HepG2 (cell line): ENCODE measurements around the gene C5. TPM values are rescaled to one million over a fixed set of nuclear protein-coding genes. Genes with fewer than 3 reads are reported as not detected.

Experiments used
- ARID4A ChIP-seq: sonication (generic); formaldehyde crosslinking; IDR thresholded peaks from 2 replicates; pipeline ENCODE4 v1.5.0; 2020; ENCODE audit warnings: mild to moderate bottlenecking, missing genetic modification reagents, borderline replicate concordance
- ASH2L ChIP-seq: fragments of 300-600, 200-600 bp; sonication (generic); IDR thresholded peaks from 2 replicates; pipeline ENCODE4 v1.7.0; 2017; ENCODE audit warnings: low read depth, mild to moderate bottlenecking, moderate library complexity, mixed read lengths, low read length; ENCODE audit not compliant: insufficient read length
- GATA4 ChIP-seq: sonication (generic); IDR thresholded peaks from 2 replicates; pipeline ENCODE4 v1.6.1; 2016; ENCODE audit warnings: antibody characterized with exemption, low read depth, borderline replicate concordance
- GATAD2A ChIP-seq: IDR thresholded peaks from 2 replicates; pipeline ENCODE4 v1.6.1; 2016
- KAT7 ChIP-seq: IDR thresholded peaks from 2 replicates; pipeline ENCODE4 v1.6.1; 2018; ENCODE audit warnings: borderline replicate concordance, missing compliant biosample characterization
- KDM5A ChIP-seq: fragments of 200-600 bp; sonication (generic); IDR thresholded peaks from 2 replicates; pipeline ENCODE4 v1.7.0; 2018; ENCODE audit warnings: antibody characterized with exemption, mild to moderate bottlenecking, low read length, borderline replicate concordance
- LCORL ChIP-seq, 2 experiments: fragments of 450-650 bp in 1 of 2; sonication (generic) in 1 of 2; formaldehyde crosslinking in 1 of 2; IDR thresholded peaks; 2 replicates each; pipeline versions ENCODE4 v1.5.0 to v1.6.1; 2017 to 2020; ENCODE audit warnings: antibody characterized with exemption in 1 of 2, missing genetic modification reagents in 1 of 2
- NCOR1 ChIP-seq: fragments of 200-600 bp; sonication (generic); IDR thresholded peaks from 2 replicates; pipeline ENCODE4 v1.7.0; 2017; ENCODE audit warnings: antibody characterized with exemption, low read length, borderline replicate concordance
- U2AF2 ChIP-seq: fragments of 200-400 bp; formaldehyde crosslinking; IDR thresholded peaks from 2 replicates; pipeline ENCODE4 v1.6.1; 2017; ENCODE audit warnings: low read depth, mild to moderate bottlenecking, low read length
- ZNF446 ChIP-seq: sonication (generic); formaldehyde crosslinking; IDR thresholded peaks from 2 replicates; pipeline ENCODE4 v1.5.0; 2020; ENCODE audit warnings: mild to moderate bottlenecking, missing genetic modification reagents
- ZNF792 ChIP-seq: IDR thresholded peaks from 2 replicates; pipeline ENCODE4 v1.6.1; 2016
- polyA plus RNA-seq, 8 experiments: library from polyadenylated mRNA; depleted of rRNA in 3 of 8; stranded (reverse) in 7 of 8; unstranded in 1 of 8; fragments of >200 nt; fragmentation: Illumina TruSeq in 4 of 8; extraction: Trizol in 4 of 8; gene quantifications; 2 replicates each; pipeline versions ENCODE4 v1.2.1 to v1.2.3, GENCODE V29; 2011 to 2016; ENCODE audit warnings: low read depth in 4 of 8, missing spikeins in 1 of 8, mixed read lengths in 1 of 8; ENCODE audit not compliant: insufficient read depth in 1 of 8
- total RNA-seq, 5 experiments: library from RNA; depleted of rRNA; stranded (reverse); fragments of >200 nt; fragmentation: Illumina TruSeq; extraction: Trizol; gene quantifications; 2 replicates each; pipeline ENCODE4 v1.2.3, GENCODE V29; 2016; ENCODE audit warnings: low read depth in 1 of 5
- TF ChIP-seq, protein P1 (sequence below): IDR thresholded peaks from 2 replicates; pipeline ENCODE4 v1.6.1; 2012; ENCODE audit warnings: low read depth, low read length, improper control_type of control experiment
- TF ChIP-seq, protein P2 (sequence below): sonication (generic); formaldehyde crosslinking; IDR thresholded peaks from 2 replicates; pipeline ENCODE4 v1.4.0; 2020; ENCODE audit warnings: missing genetic modification reagents
- TF ChIP-seq, protein P3 (sequence below): sonication (generic); formaldehyde crosslinking; IDR thresholded peaks from 2 replicates; pipeline ENCODE4 v1.8.0; 2022; ENCODE audit warnings: mild to moderate bottlenecking, missing genetic modification reagents; ENCODE audit not compliant: insufficient replicate concordance
- TF ChIP-seq, protein P4 (sequence below): sonication (generic); formaldehyde crosslinking; IDR thresholded peaks from 2 replicates; pipeline ENCODE4 v1.4.0; 2020; ENCODE audit warnings: missing genetic modification reagents

The C5 gene
- total and polyA plus RNA-seq, 2 of the 13 experiments (the other 11 are each of a cell fraction or from before 2014, with no cell fraction given) = 57.6 to 192 TPM

DNA sequence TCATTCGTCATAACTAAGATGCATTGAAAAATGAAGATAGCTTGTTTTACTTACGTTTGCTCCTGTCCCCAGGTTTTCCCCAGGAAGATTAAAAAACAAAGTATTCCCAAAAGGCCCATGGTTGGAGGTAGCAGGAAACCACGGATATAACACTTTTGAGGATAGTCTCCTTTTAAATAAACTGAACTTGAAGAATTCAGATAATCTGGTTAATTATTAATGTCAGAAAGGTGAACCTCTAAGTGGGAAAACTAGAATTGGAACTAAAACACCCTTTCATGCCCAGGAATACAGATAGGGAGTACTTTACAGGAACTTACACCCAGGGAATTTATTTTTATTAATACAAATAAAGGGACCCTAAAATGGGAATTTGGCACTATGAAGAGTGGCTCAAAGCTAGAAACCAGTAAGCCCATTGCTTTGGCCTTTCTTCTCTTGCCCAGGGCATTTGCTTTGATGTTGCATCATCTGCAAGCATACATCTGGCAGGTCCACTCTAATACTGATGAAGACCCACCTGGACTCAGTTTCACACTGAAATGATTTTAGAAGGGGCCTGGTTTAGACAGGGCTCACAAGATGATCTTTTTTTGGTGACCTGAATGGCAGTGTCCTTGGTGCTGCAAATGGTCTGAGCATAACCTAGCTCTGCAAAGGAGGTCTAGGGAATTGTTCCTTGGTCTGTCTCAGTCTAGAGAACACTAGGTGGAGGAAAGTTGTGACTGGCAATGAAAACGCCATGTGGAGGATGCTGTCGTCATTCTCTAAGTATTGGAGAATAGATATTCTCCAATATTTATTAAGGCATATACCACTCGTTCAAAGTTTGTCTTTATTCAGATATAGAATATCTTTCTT is at the start of gene C5 (continued):
- TF ChIP-seq ARID4A (peak; percentile 21; the same call in 1 of the 2 replicates), GATA4 (peak; percentile 41; the same call in 1 of the 2 replicates), ZNF446 (CRISPR knock-in tag) (no peak), KDM5A (peak; percentile 29; the same call in 1 of the 2 replicates), KAT7 (CRISPR knock-in tag) (no peak; the same call in 1 of the 2 replicates), ZNF792 (CRISPR knock-in tag) (no peak), NCOR1 (peak; percentile 32; the same call in 1 of the 2 replicates), U2AF2 (no peak), GATAD2A (CRISPR knock-in tag) (peak; percentile 84), LCORL (IDR thresholded peaks at IDR 0.05) (no peak), LCORL (CRISPR knock-in tag; IDR thresholded peaks at IDR 0.05) (0 out of 2 replicates have a peak, but pooled peaks have one; percentile 15), ASH2L (peak; percentile 79)
- TF ChIP-seq, protein P1, sequence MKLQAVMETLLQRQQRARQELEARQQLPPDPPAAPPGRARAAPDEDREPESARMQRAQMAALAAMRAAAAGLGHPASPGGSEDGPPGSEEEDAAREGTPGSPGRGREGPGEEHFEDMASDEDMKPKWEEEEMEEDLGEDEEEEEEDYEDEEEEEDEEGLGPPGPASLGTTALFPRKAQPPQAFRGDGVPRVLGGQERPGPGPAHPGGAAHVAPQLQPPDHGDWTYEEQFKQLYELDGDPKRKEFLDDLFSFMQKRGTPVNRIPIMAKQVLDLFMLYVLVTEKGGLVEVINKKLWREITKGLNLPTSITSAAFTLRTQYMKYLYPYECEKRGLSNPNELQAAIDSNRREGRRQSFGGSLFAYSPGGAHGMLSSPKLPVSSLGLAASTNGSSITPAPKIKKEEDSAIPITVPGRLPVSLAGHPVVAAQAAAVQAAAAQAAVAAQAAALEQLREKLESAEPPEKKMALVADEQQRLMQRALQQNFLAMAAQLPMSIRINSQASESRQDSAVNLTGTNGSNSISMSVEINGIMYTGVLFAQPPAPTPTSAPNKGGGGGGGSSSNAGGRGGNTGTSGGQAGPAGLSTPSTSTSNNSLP = peak; percentile 50; the same call in 1 of the 2 replicates
- TF ChIP-seq, protein P2, sequence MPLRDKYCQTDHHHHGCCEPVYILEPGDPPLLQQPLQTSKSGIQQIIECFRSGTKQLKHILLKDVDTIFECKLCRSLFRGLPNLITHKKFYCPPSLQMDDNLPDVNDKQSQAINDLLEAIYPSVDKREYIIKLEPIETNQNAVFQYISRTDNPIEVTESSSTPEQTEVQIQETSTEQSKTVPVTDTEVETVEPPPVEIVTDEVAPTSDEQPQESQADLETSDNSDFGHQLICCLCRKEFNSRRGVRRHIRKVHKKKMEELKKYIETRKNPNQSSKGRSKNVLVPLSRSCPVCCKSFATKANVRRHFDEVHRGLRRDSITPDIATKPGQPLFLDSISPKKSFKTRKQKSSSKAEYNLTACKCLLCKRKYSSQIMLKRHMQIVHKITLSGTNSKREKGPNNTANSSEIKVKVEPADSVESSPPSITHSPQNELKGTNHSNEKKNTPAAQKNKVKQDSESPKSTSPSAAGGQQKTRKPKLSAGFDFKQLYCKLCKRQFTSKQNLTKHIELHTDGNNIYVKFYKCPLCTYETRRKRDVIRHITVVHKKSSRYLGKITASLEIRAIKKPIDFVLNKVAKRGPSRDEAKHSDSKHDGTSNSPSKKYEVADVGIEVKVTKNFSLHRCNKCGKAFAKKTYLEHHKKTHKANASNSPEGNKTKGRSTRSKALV (CRISPR knock-in tag) = 0 out of 2 replicates have a peak, but pooled peaks have one; percentile 35
- TF ChIP-seq, protein P3, sequence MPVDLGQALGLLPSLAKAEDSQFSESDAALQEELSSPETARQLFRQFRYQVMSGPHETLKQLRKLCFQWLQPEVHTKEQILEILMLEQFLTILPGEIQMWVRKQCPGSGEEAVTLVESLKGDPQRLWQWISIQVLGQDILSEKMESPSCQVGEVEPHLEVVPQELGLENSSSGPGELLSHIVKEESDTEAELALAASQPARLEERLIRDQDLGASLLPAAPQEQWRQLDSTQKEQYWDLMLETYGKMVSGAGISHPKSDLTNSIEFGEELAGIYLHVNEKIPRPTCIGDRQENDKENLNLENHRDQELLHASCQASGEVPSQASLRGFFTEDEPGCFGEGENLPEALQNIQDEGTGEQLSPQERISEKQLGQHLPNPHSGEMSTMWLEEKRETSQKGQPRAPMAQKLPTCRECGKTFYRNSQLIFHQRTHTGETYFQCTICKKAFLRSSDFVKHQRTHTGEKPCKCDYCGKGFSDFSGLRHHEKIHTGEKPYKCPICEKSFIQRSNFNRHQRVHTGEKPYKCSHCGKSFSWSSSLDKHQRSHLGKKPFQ (CRISPR knock-in tag) = peak; percentile 10
- TF ChIP-seq, protein P4, sequence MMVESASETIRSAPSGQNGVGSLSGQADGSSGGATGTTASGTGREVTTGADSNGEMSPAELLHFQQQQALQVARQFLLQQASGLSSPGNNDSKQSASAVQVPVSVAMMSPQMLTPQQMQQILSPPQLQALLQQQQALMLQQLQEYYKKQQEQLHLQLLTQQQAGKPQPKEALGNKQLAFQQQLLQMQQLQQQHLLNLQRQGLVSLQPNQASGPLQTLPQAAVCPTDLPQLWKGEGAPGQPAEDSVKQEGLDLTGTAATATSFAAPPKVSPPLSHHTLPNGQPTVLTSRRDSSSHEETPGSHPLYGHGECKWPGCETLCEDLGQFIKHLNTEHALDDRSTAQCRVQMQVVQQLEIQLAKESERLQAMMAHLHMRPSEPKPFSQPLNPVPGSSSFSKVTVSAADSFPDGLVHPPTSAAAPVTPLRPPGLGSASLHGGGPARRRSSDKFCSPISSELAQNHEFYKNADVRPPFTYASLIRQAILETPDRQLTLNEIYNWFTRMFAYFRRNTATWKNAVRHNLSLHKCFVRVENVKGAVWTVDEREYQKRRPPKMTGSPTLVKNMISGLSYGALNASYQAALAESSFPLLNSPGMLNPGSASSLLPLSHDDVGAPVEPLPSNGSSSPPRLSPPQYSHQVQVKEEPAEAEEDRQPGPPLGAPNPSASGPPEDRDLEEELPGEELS (CRISPR knock-in tag) = peak; percentile 15; the same call in 1 of the 2 replicates
